Measurements from ENCODE around the gene AXL.
"Not testable (repeated sequence)": the region's sequence is repeated elsewhere in the genome, so short reads cannot be mapped to it uniquely, and the experiment has no call there.

The AXL gene

DNA sequence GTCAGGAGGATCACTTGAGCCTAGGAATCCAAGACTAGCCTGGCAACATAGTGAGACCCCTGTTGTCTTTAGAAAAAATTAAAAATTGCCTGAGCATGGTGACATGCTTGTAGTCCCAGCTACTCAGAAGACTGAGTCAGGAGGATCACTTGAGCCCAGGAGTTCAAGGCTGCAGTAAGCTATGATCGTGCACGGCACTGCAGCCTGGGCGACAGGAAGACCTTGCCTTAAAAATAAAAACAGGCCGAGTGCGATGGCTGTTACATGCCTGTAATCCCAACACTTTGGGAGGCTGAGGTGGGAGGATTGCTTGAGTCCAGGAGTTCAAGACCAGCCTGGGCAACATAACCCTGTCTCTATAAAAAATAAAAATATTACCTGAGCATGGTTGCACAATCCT is 50.5 kb downstream of the AXL start:
- H3K27ac ChIP-seq: no peak overlapping the region
- TF ChIP-seq, protein P1, sequence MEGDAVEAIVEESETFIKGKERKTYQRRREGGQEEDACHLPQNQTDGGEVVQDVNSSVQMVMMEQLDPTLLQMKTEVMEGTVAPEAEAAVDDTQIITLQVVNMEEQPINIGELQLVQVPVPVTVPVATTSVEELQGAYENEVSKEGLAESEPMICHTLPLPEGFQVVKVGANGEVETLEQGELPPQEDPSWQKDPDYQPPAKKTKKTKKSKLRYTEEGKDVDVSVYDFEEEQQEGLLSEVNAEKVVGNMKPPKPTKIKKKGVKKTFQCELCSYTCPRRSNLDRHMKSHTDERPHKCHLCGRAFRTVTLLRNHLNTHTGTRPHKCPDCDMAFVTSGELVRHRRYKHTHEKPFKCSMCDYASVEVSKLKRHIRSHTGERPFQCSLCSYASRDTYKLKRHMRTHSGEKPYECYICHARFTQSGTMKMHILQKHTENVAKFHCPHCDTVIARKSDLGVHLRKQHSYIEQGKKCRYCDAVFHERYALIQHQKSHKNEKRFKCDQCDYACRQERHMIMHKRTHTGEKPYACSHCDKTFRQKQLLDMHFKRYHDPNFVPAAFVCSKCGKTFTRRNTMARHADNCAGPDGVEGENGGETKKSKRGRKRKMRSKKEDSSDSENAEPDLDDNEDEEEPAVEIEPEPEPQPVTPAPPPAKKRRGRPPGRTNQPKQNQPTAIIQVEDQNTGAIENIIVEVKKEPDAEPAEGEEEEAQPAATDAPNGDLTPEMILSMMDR (conservative IDR thresholded peaks at IDR 0.05): no peak

DNA sequence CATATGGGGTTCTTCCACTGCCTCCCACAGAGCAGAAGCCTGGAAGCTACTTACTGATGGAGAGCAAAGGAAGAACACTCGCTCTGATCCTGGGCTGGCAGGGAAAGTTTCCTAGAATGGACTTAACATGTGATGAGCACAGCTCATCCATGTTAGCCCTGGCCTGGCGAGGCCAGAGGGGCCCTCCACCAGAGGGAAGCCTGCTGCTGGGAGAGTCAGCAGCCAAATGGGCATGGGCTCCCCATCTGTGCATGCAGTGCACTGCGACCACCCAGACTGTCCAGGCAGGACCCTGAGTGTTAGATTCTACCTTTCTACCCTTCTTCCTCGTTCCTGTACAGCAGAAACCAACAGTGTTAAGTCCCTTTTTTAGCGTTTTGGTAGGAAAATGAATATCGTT is 54.1 kb downstream of the AXL start:
- no peak overlapping the region for H3K27ac ChIP-seq

DNA sequence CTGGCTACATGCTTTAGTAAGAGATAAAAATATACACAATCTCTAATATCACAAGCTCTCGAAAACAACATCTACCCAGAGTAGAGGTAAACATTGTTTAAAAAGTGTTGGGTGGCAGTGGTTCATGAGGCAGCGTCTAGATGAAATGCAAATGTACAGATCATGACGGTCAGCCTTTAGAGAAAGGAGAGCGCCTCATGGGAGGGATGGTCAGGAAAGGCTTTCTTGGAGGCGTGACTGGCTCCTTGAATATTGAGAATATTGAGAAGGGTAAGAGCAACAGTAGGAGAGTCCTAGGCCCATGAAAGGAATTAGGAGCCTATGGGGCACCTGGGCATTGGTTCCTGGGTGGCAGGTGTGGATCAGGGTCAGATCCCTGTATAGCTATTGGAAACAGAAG is 55.8 kb downstream of the AXL start:
- no peak overlapping the region for H3K27ac ChIP-seq
- TF ChIP-seq, protein P1 (conservative IDR thresholded peaks at IDR 0.05): no peak

More for the DNA sequence above, 54.1 kb downstream of the AXL start:
- TF ChIP-seq, protein P1 (conservative IDR thresholded peaks at IDR 0.05): no peak

DNA sequence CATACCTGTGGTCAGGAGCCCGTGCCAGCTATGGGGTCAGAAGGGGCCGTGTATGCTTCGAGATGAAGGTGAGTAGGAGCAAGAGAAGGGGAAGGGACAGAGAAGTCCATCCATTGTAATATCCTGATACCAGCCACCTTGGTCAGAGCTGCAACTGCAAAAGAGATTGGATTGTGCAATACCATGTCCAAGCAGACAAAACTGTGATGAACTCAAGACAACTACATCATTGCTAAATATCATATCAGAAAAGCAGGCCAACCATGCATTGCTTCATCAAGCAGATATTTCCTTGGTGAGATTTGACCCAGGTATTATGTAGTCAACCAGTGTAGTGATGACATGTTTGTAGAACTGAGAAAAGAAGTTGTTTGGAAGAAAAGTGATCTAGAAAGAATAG is 57.2 kb downstream of the AXL start:
- TF ChIP-seq, protein P1 (conservative IDR thresholded peaks at IDR 0.05): no peak
- H3K27ac ChIP-seq: no peak overlapping the region

DNA sequence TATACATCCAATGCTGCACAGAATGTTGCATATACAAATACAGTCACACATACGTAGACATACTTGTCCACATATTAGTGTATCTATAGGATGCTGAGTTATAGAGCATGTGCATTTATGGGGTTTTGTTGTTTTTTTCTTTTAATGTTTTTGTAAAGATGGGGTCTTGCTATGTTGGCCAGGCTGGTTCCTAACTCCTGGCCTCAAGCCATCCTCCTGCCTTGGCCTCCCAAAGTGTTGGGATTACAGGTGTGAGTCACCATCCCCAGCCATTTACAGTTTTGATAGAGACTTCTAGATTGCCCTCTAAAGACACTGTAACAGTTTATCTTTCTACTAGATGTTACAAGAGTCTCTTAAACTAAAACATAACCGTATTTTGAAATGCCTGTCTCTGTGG is 59.5 kb downstream of the AXL start:
- H3K27ac ChIP-seq: no peak overlapping the region
- TF ChIP-seq, protein P1 (conservative IDR thresholded peaks at IDR 0.05): no peak

DNA sequence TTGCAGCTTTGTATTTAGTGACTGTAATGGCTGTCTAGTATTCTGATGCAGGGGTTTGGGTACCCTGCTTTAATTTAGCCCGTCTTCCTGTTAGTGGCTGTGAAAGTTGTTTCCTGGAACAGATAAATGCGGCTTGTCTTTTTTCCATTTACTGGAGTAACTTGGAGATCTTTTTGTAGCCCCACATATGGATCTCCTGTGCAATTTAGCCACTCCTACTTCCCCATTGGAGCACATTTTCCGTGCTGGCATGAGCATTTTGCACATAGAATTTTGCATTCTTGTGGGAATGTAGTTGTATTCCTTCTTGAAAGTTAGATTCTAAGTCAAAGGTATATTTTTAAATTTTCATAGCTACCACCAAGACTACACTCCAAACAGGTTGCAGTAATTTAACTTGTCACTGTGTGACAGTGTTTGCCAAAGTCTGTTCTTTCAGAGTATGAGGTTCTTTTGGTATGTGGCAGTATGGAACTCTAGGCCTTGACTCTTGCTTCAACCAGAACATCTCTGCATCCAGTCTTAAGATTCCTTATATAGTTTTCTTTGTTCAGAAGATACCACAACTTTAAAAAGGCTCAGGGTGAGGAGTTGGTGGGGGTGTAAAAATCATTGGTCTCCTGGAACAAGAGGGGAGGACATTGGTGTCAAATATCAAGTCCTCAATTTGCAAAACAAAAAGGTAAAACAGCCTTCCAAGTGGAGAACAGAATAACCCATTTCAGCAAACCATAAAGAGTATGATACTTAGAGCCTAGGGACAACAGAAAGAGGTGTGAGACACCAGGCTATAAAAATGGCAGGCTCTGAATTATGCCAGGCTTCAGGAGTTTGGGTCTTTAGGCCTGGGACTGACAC is 69.9 kb downstream of the AXL start:
- TF ChIP-seq, protein P1 (conservative IDR thresholded peaks at IDR 0.05): no peak; the same call in 1 of the 2 replicates

DNA sequence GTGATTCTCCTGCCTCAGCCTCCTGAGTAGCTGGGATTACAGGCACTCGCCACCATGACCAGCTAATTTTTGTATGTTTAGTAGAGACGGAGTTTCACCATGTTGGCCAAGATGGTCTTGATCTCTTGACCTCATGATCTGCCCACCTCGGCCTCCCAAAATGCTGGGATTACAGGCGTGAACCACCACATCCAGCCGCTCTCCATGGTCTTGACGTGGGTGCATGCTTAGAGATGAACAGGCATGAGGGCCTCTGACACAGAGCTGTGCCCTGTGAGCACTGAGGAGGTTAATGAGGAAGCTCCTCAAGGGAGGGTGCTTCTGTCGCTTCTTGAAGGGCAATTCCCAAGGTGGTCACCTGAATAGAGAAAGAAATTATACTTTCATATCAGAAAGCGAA is 70.8 kb downstream of the AXL start:
- not testable (repeated sequence) for H3K27ac ChIP-seq

More for the DNA sequence above, 69.9 kb downstream of the AXL start:
- H3K27ac ChIP-seq: no peak overlapping the region

DNA sequence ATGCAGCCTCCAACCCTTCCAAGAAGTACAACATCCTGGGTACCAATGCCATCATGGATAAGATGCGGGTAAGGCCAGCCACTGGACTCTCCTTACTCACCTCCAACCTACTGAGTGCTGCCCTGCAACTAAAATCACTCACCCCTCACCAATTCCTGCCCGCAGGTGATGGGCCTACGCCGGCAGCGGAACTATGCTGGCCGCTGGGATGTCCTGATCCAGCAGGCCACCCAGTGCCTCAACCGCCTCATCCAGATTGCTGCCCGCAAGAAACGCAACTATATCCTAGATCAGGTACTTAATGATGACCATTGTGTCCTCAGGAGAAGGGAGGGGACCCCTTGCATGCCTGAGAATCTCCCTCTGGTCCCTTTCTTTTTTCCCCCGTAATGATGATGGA is 75.4 kb downstream of the AXL start:
- TF ChIP-seq, protein P1 (conservative IDR thresholded peaks at IDR 0.05): no peak
- H3K27ac ChIP-seq: no peak overlapping the region
